ENCODE data around the gene MYO1D.
A peak's percentile ranks its signal among the peaks of the same experiment; 100 is the strongest.

MYO1D gene

GRCh38 chr17:32880671-32881453 is 3.9 kb upstream of the MYO1D start:
- no peaks in the 10 kb centered on the region for H3K36me3 Mint-ChIP-seq (ENCODE audit: insufficient read depth)
- H3K9me3 Mint-ChIP-seq, result no peaks in the 10 kb centered on the region
- DNase-seq (no peak), ATAC-seq (replicated peaks) (no peak)
- peaks cover 2 to 5% of the 10 kb centered on the region in 2 donors for H3K4me1 Mint-ChIP-seq (ENCODE audit: low read depth in 2 of 2)
- no peak overlapping the region for H3K4me3 Mint-ChIP-seq
- H3K27me3 Mint-ChIP-seq, result peaks cover 25 to 43% of the 10 kb centered on the region in 2 donors
- no peak overlapping the region for H3K27ac Mint-ChIP-seq

GRCh38 chr17:32879134-32879533 is 2.2 kb upstream of the MYO1D start:
- Mint-ChIP-seq H3K4me1 (ENCODE audit: low read depth in 2 of 2) (peaks cover 3 to 6% of the 10 kb centered on the region in 2 donors), H3K4me3 (no peak overlapping the region)
- no peak for DNase-seq

DNA sequence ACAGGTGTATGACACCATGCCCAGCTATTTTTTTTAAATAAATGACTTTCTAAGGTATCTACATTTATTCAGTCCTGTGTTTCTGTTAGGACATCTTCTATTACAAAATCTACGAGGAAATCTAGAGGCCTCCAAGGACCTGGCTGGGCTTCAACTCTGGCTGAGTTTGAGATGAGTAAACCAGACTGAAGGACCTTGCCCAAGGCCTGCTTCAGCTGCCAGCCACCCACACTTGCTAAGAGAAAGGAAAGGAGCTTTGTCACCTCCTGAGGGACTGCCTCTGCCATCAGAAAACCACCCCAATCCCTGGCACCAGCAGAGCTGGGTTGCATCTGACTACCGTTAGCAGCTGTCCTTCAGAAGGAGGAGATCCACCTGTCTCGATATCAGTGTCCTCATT is 1.3 kb upstream of the MYO1D start:
- DNase-seq, result no peak
- Mint-ChIP-seq H3K27ac (peak overlapping the region; percentile 42 to 79), H3K36me3 (ENCODE audit: insufficient read depth) (no peaks in the 10 kb centered on the region), H3K4me3 (peak overlapping the region; percentile 59 to 65), H3K27me3 (peaks cover 10 to 17% of the 10 kb centered on the region in 2 donors), H3K9me3 (no peaks in the 10 kb centered on the region), H3K4me1 (ENCODE audit: low read depth in 2 of 2) (peaks cover 3 to 8% of the 10 kb centered on the region in 2 donors)
- ATAC-seq (replicated peaks), result no peak

More at GRCh38 chr17:32879134-32879533, 2.2 kb upstream of the MYO1D start:
- Mint-ChIP-seq H3K36me3 (ENCODE audit: insufficient read depth) (no peaks in the 10 kb centered on the region), H3K9me3 (no peaks in the 10 kb centered on the region), H3K27ac (no peak overlapping the region), H3K27me3 (peaks cover 18 to 27% of the 10 kb centered on the region in 2 donors)
- ATAC-seq (replicated peaks), result no peak

DNA sequence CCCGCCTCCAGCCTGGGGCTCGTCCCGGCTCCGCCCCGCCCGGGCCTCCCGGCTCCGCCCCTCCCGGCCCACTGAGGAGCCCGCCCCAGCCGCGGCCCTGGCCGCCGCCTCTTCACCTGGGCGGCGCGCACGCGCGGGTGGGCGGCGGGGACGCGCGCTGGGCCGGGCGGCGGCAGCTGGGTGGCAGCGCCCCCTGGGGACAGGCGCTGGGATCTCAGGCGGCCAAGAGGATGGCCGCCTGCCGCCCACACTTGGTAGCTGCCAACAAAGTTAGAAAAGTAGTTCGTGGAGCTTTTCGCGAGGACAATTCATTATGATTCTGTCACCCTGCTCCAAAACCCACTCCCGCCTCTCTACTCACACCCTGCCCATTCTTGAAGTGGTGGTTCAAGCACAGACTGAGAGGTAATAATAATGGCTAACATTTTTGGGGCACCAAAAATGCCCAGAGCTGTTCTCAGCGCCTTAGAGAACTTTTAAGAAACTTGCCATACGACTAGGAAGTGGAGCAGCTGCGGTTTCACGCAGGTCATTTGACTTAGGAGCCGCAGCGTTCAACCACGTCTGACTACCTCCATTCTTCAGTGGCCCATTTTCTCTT is 340 bp upstream of the MYO1D start:
- DNase-seq, result peak; percentile 90 to 94 (median 91)
- Mint-ChIP-seq H3K36me3 (ENCODE audit: insufficient read depth) (no peaks in the 10 kb centered on the region), H3K9me3 (no peaks in the 10 kb centered on the region), H3K4me1 (ENCODE audit: low read depth in 2 of 2) (peaks cover 3 to 10% of the 10 kb centered on the region in 2 donors), H3K4me3 (peak overlapping the region; percentile 59 to 65), H3K27me3 (peaks cover 6 to 8% of the 10 kb centered on the region in 2 donors), H3K27ac (peak overlapping the region; percentile 42 to 79)
- ATAC-seq (replicated peaks), result peak; percentile 89

DNA sequence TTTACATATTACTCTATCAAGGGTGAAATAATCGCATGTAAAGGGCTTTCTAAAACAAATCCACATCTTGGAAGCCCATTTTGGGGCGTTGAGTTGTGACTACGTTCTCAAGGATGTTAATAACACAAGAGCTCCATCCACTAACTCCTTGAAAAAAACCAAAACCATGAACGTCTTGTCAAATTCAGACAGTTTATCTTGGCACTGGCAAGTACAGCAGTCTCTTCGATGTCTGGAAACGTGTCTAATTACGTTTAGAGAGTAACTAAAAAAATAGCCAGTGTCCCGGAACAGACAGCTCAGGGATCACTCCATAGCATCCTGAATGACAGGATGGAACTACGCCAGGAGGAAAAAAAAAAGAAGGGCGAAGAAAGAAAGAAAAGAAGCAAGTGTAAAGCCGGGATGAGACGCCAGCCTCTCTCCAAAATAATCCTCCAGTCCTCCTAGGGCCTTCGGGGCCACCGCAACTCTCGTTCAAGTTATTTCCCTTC is 954 bp downstream of the MYO1D start:
- H3K27me3 Mint-ChIP-seq, result no peaks in the 10 kb centered on the region
- H3K36me3 Mint-ChIP-seq (ENCODE audit: insufficient read depth), result peaks cover 2% of the 10 kb centered on the region
- peak overlapping the region; percentile 2 to 24 for H3K27ac Mint-ChIP-seq
- DNase-seq, result no peak
- peak overlapping the region; percentile 76 to 85 for H3K4me3 Mint-ChIP-seq
- no peak for ATAC-seq (replicated peaks)
- H3K4me1 Mint-ChIP-seq (ENCODE audit: low read depth in 2 of 2), result peaks cover 3 to 10% of the 10 kb centered on the region in 2 donors
- H3K9me3 Mint-ChIP-seq, result no peaks in the 10 kb centered on the region

DNA sequence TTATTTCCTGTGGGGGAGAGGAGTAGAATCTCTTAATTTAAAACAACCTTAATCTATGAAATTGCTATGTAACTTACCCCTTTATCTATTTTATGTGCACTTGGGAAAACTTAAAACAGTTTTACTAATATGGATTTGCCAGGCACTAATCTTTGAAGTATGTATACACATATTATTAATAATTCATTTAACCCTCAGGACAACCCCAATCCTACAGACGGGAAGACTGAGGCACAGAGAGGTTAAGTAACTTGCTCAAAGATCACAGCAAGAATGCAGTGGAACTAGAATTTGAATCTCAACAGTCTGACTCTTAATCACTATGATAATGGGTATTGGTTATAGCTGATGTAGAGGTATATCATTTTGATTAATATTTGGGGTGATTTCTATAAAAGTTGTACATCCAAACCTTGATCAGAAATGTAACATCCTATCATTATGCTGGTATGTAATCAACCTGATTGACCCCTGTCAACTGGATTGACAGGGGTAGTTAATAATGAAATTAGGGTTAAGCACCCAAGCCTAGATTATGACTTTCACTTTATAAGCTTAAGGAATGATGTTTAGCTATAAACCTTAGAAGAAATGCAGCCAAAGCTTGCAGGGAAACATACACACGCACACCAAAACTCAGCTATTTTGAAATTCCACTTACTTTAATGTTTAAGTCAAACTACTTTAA is 1.6 kb downstream of the MYO1D start:
- ATAC-seq (replicated peaks) (no peak), DNase-seq (no peak)
- Mint-ChIP-seq H3K27me3 (no peaks in the 10 kb centered on the region), H3K36me3 (ENCODE audit: insufficient read depth) (peaks cover 2% of the 10 kb centered on the region), H3K27ac (no peak overlapping the region), H3K4me3 (peak overlapping the region; percentile 76 to 85), H3K9me3 (no peaks in the 10 kb centered on the region), H3K4me1 (ENCODE audit: low read depth in 2 of 2) (peaks cover 3 to 10% of the 10 kb centered on the region in 2 donors)

- Mint-ChIP-seq H3K4me1 (ENCODE audit: low read depth in 2 of 2) (peaks cover 3 to 10% of the 10 kb centered on the region in 2 donors), H3K36me3 (ENCODE audit: insufficient read depth) (peaks cover 2% of the 10 kb centered on the region), H3K9me3 (no peaks in the 10 kb centered on the region), H3K4me3 (no peak overlapping the region), H3K27me3 (no peaks in the 10 kb centered on the region), H3K27ac (no peak overlapping the region)
- DNase-seq (no peak), ATAC-seq (replicated peaks) (no peak)
These were observed 3.8 kb downstream of the MYO1D start for GRCh38 chr17:32873114-32873513.

GRCh38 chr17:32871746-32872145 is 5.2 kb downstream of the MYO1D start:
- H3K4me1 Mint-ChIP-seq (ENCODE audit: low read depth in 2 of 2), result peaks cover 3 to 10% of the 10 kb centered on the region in 2 donors
- no peak for ATAC-seq (replicated peaks)
- no peaks in the 10 kb centered on the region for H3K9me3 Mint-ChIP-seq
- H3K36me3 Mint-ChIP-seq (ENCODE audit: insufficient read depth), result peaks cover 2% of the 10 kb centered on the region
- H3K27me3 Mint-ChIP-seq, result no peaks in the 10 kb centered on the region
- no peak overlapping the region for H3K4me3 Mint-ChIP-seq
- DNase-seq, result no peak
- no peak overlapping the region for H3K27ac Mint-ChIP-seq

DNA sequence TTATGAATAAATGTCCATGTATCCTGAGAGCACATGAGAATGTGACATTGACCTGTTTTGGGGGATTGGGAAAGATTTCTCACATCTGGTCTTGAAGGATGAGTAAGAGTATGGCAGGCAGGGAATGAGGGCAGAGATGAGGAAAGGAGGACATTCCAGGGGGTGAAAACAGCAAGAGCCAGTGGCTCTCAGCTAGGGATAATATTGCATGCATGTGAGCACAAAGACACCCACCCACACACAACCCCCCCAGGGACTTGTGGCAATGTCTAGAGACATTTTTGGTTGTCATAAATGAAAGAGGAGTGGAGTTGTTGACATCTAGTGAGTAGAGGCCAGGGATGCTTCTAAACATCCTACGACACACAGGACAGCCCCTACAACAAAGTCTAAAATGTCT is 6.0 kb downstream of the MYO1D start:
- peaks cover 2 to 7% of the 10 kb centered on the region in 2 donors for H3K4me1 Mint-ChIP-seq (ENCODE audit: low read depth in 2 of 2)
- DNase-seq, result no peak
- H3K9me3 Mint-ChIP-seq, result no peaks in the 10 kb centered on the region
- H3K27me3 Mint-ChIP-seq, result no peaks in the 10 kb centered on the region
- H3K36me3 Mint-ChIP-seq (ENCODE audit: insufficient read depth), result peaks cover 2% of the 10 kb centered on the region
- H3K27ac Mint-ChIP-seq, result no peak overlapping the region
- ATAC-seq (replicated peaks), result no peak
- H3K4me3 Mint-ChIP-seq, result no peak overlapping the region

DNA sequence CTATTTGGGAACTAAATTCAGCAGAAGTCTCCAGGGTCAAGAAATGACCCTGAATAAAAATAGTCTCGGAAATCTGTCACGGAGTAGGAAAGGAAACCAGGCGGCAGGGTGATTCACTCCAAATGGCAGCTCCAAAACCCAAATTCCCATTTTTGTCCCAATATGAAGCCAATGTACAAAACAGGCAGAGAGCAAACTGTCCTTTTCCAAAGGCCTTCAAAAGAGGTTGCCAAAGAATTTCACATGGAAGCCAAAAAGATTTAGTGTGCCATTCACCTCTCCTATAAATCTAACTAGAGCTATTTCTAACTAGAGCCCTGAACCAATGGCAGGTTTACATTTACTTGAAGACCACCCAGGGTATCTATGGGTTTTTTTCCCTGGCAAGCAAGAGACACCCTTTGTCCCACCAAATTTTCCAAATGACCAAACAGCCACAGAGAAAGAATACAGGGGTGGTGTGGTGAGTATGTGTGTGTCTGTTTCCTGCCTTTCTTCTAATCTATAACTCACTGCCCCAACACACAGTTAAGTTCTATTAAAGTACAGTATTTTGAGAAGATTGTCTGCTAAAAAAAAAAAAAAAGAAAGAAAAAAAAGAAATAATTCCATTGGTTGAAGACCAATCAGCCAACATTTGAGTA is 6.8 kb downstream of the MYO1D start:
- H3K4me1 Mint-ChIP-seq (ENCODE audit: low read depth in 2 of 2), result peaks cover 0 to 5% of the 10 kb centered on the region in 2 donors
- no peak overlapping the region for H3K4me3 Mint-ChIP-seq
- H3K36me3 Mint-ChIP-seq (ENCODE audit: insufficient read depth), result peaks cover 2% of the 10 kb centered on the region
- H3K27ac Mint-ChIP-seq, result no peak overlapping the region
- no peak for ATAC-seq (replicated peaks)
- no peaks in the 10 kb centered on the region for H3K27me3 Mint-ChIP-seq
- no peaks in the 10 kb centered on the region for H3K9me3 Mint-ChIP-seq
- DNase-seq, result no peak

DNA sequence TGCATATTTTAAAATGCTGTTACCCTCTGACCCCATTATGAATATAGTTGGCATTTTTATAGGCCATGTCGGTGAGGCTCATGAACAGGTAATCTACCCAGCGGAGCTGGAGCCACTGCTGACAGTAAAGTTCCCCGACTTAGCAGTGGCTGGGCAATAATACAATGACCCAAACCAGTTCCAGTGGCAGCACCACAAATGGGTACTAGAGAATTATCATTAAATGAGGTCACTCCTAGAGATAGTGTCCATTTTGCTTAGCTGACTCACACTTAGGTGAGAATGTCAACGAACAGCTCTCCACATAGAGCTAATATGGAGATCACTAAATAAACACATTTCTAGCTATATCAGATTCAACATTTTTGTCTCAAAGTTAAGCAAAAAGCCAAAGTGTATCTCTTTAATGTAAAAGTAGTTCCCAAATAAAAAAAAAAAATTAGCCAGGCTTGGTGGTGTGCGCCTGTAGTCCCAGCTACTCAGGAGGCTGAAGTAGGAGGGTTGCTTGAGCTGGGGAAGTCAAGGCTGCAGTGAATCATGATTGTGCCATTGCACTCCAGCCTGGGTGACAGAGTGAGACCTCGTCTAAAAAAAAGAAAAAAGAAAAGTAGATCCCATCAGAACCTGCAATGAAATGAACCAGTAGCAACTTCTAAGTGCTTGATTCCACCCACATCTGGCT is 7.4 kb downstream of the MYO1D start:
- ATAC-seq (replicated peaks) (no peak), DNase-seq (no peak)
- no peaks in the 10 kb centered on the region for H3K9me3 Mint-ChIP-seq
- H3K27ac Mint-ChIP-seq, result no peak overlapping the region
- H3K27me3 Mint-ChIP-seq, result no peaks in the 10 kb centered on the region
- peaks cover 2% of the 10 kb centered on the region for H3K36me3 Mint-ChIP-seq (ENCODE audit: insufficient read depth)
- H3K4me1 Mint-ChIP-seq (ENCODE audit: low read depth in 2 of 2), result peaks cover 0 to 5% of the 10 kb centered on the region in 2 donors
- no peak overlapping the region for H3K4me3 Mint-ChIP-seq

GRCh38 chr17:32865141-32865540 is 11.8 kb downstream of the MYO1D start:
- Mint-ChIP-seq H3K36me3 (ENCODE audit: insufficient read depth) (no peaks in the 10 kb centered on the region), H3K27me3 (no peaks in the 10 kb centered on the region), H3K27ac (no peak overlapping the region), H3K4me1 (ENCODE audit: low read depth in 2 of 2) (no peaks in the 10 kb centered on the region), H3K9me3 (no peaks in the 10 kb centered on the region), H3K4me3 (no peak overlapping the region)
- ATAC-seq (replicated peaks), result no peak
- no peak for DNase-seq

- Mint-ChIP-seq H3K9me3 (no peaks in the 10 kb centered on the region), H3K36me3 (ENCODE audit: insufficient read depth) (no peaks in the 10 kb centered on the region), H3K27me3 (no peaks in the 10 kb centered on the region), H3K4me1 (ENCODE audit: low read depth in 2 of 2) (no peaks in the 10 kb centered on the region), H3K27ac (no peak overlapping the region), H3K4me3 (no peak overlapping the region)
- DNase-seq, result no peak
- ATAC-seq (replicated peaks), result no peak
These were observed 13.4 kb downstream of the MYO1D start for GRCh38 chr17:32863559-32863958.

All from effector memory CD8-positive, alpha-beta T cell (primary cell).